Gastrocnemius medialis (tissue), 4 donors: ENCODE results near the gene TARBP2. TPM values are rescaled to one million over a fixed set of nuclear protein-coding genes. Genes with fewer than 3 reads are reported as not detected.

Experiments used
- ATAC-seq, 2 donors: fragments of 150-250 bp; one replicate each; pipeline ENCODE4 v1.9.1; 2016
- DNase-seq, 2 donors: peaks; one replicate each; pipeline ENCODE4 v3.0.0-alpha.2; 2019
- H3K27ac ChIP-seq, 4 donors: fragments of 200-600 bp; sonication (generic); 1 replicate in 1 of 4; 2 replicates in 3 of 4; pipeline ENCODE4 v1.5.1; 2016 to 2018; ENCODE audit warnings: mild to moderate bottlenecking in 2 of 4, moderate library complexity in 1 of 4
- H3K27me3 ChIP-seq, 3 donors: fragments of 200-600 bp; sonication (generic) in 2 of 3; 1 replicate in 1 of 3; 2 replicates in 2 of 3; pipeline versions ENCODE4 v1.5.1 to v1.6.0; 2016 to 2019; ENCODE audit warnings: mild to moderate bottlenecking in 1 of 3, moderate library complexity in 1 of 3
- H3K36me3 ChIP-seq, 2 donors: fragments of 200-600 bp; sonication (generic) in 1 of 2; one replicate each; pipeline ENCODE4 v1.5.1; 2017 to 2018
- H3K4me1 ChIP-seq, 2 donors: fragments of 200-600 bp; sonication (generic) in 1 of 2; one replicate each; pipeline ENCODE4 v1.5.1; 2016 to 2017; ENCODE audit warnings: mild to moderate bottlenecking in 2 of 2
- H3K4me3 ChIP-seq, 4 donors: fragments of 200-600 bp; sonication (generic) in 3 of 4; 1 replicate in 1 of 4; 2 replicates in 3 of 4; pipeline ENCODE4 v1.5.1; 2016 to 2019; ENCODE audit warnings: mild to moderate bottlenecking in 2 of 4
- H3K9me3 ChIP-seq, 3 donors: fragments of 200-600 bp; sonication (generic) in 2 of 3; 1 replicate in 1 of 3; 2 replicates in 2 of 3; pipeline ENCODE4 v1.5.1; 2016 to 2019
- POLR2A ChIP-seq, 2 donors: fragments of 450-650 bp; IDR thresholded peaks; one replicate each; pipeline ENCODE4 v1.6.1; 2017; ENCODE audit warnings: antibody characterized with exemption in 2 of 2, mild to moderate bottlenecking in 2 of 2, moderate library complexity in 2 of 2
- in situ Hi-C, 4 donors: fragments of 200-750 bp; cut with MboI; loops; one replicate each; pipeline versions ENCODE4 v1.15.0 to v1.8.0; 2017; ENCODE audit warnings: low sequenced_read_pairs in 4 of 4
- intact Hi-C: fragments of 100-400 bp; cut with DNase I; formaldehyde crosslinking; loops from one replicate; pipeline ENCODE4 v1.15.1; 2023; ENCODE audit warnings: low total_unique reads
- total RNA-seq, 4 donors: library from RNA; depleted of rRNA; stranded (reverse); fragments of >200 nt; gene quantifications; one replicate each; pipeline versions ENCODE4 v1.1.0 to v1.2.3, GENCODE V29; 2016
- TF ChIP-seq, protein P1 (sequence below), 5 experiments: fragments of 450-650 bp in 3 of 5; fragments of 200-600 bp in 2 of 5; sonication (generic) in 2 of 5; IDR thresholded peaks in 4 of 5; conservative IDR thresholded peaks in 1 of 5; 1 replicate in 4 of 5; 2 replicates in 1 of 5; pipeline ENCODE4 v1.5.1; 2016 to 2019; ENCODE audit warnings: antibody characterized with exemption in 5 of 5, mild to moderate bottlenecking in 3 of 5, moderate library complexity in 3 of 5

TARBP2 gene
- total RNA-seq, 4 donors from 2014 or later, result 6.8 to 17.4 (median 11.6) TPM

- in situ Hi-C loops (loop anchor here in 2 of 4 donors (10.0 kb wide), 1 partner anchor 159 kb away; no protein-coding TSS in a partner anchor), intact Hi-C loops (no loop called here)
- no peaks in the 10 kb centered on the region for H3K9me3 ChIP-seq
- no peak for DNase-seq
- ATAC-seq, result no peak
- peaks cover 0 to 84% of the 10 kb centered on the region in 2 donors for H3K36me3 ChIP-seq
- peaks cover 0 to under 1% of the 10 kb centered on the region in 2 donors for H3K4me1 ChIP-seq
- no peak overlapping the region for H3K4me3 ChIP-seq
- H3K27me3 ChIP-seq, result no peaks in the 10 kb centered on the region
- H3K27ac ChIP-seq, result no peak overlapping the region
- TF ChIP-seq POLR2A (IDR thresholded peaks at IDR 0.05), result no peak
- TF ChIP-seq, protein P1, sequence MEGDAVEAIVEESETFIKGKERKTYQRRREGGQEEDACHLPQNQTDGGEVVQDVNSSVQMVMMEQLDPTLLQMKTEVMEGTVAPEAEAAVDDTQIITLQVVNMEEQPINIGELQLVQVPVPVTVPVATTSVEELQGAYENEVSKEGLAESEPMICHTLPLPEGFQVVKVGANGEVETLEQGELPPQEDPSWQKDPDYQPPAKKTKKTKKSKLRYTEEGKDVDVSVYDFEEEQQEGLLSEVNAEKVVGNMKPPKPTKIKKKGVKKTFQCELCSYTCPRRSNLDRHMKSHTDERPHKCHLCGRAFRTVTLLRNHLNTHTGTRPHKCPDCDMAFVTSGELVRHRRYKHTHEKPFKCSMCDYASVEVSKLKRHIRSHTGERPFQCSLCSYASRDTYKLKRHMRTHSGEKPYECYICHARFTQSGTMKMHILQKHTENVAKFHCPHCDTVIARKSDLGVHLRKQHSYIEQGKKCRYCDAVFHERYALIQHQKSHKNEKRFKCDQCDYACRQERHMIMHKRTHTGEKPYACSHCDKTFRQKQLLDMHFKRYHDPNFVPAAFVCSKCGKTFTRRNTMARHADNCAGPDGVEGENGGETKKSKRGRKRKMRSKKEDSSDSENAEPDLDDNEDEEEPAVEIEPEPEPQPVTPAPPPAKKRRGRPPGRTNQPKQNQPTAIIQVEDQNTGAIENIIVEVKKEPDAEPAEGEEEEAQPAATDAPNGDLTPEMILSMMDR (IDR thresholded peaks at IDR 0.05 in 4 of 5, conservative IDR thresholded peaks at IDR 0.05 in 1 of 5), result no peak
These were observed 12.8 kb downstream of the TARBP2 start for GRCh38 chr12:53513712-53514410.

- no peak for ATAC-seq
- no peak overlapping the region for H3K4me3 ChIP-seq
- in situ Hi-C loops, result loop anchor here in 2 of 4 donors (10.0 kb wide), 1 partner anchor 160 kb away; no protein-coding TSS in a partner anchor
These were observed 13.7 kb downstream of the TARBP2 start for GRCh38 chr12:53514628-53515290.

GRCh38 chr12:53515291-53515680 is 14.2 kb downstream of the TARBP2 start:
- TF ChIP-seq POLR2A (IDR thresholded peaks at IDR 0.05), result no peak
- TF ChIP-seq, protein P1 (IDR thresholded peaks at IDR 0.05 in 4 of 5, conservative IDR thresholded peaks at IDR 0.05 in 1 of 5), result no peak
- ATAC-seq (no peak), DNase-seq (no peak)
- in situ Hi-C loops (loop anchor here in 2 of 4 donors (10.0 kb wide), 1 partner anchor 160 kb away; no protein-coding TSS in a partner anchor), intact Hi-C loops (no loop called here)
- Histone ChIP-seq H3K9me3 (no peaks in the 10 kb centered on the region), H3K27ac (no peak overlapping the region), H3K4me1 (no peaks in the 10 kb centered on the region), H3K36me3 (peaks cover 0 to 92% of the 10 kb centered on the region in 2 donors), H3K4me3 (no peak overlapping the region), H3K27me3 (no peaks in the 10 kb centered on the region)

More at GRCh38 chr12:53514628-53515290, 13.7 kb downstream of the TARBP2 start:
- DNase-seq, result no peak
- Histone ChIP-seq H3K36me3 (peaks cover 0 to 92% of the 10 kb centered on the region in 2 donors), H3K9me3 (no peaks in the 10 kb centered on the region), H3K27me3 (no peaks in the 10 kb centered on the region), H3K4me1 (no peaks in the 10 kb centered on the region), H3K27ac (no peak overlapping the region)
- TF ChIP-seq, protein P1 (IDR thresholded peaks at IDR 0.05 in 4 of 5, conservative IDR thresholded peaks at IDR 0.05 in 1 of 5), result no peak
- TF ChIP-seq POLR2A (IDR thresholded peaks at IDR 0.05), result no peak
- intact Hi-C loops, result no loop called here

- ATAC-seq (no peak), DNase-seq (no peak)
- TF ChIP-seq POLR2A (IDR thresholded peaks at IDR 0.05), result no peak
- TF ChIP-seq, protein P1 (IDR thresholded peaks at IDR 0.05 in 4 of 5, conservative IDR thresholded peaks at IDR 0.05 in 1 of 5), result no peak
- in situ Hi-C loops (loop anchor here in 2 of 4 donors (10.0 kb wide), 1 partner anchor 162 kb away; no protein-coding TSS in a partner anchor), intact Hi-C loops (no loop called here)
- Histone ChIP-seq H3K4me1 (no peaks in the 10 kb centered on the region), H3K9me3 (no peaks in the 10 kb centered on the region), H3K27me3 (no peaks in the 10 kb centered on the region), H3K36me3 (peaks cover 0 to 98% of the 10 kb centered on the region in 2 donors), H3K4me3 (no peak overlapping the region), H3K27ac (no peak overlapping the region)
These were observed 15.8 kb downstream of the TARBP2 start for GRCh38 chr12:53516758-53517455.
